Neural crest cell (in vitro differentiated cells): Measurements from ENCODE around the gene ATG4C. TPM values are rescaled to one million over a fixed set of nuclear protein-coding genes. Genes with fewer than 3 reads are reported as not detected.
"Not testable (repeated sequence)": the region's sequence is repeated elsewhere in the genome, so short reads cannot be mapped to it uniquely, and the experiment has no call there.

Experiments
- DNase-seq: peaks from one replicate; pipeline ENCODE4 v3.0.0; 2021; ENCODE audit warnings: low read depth, mixed read lengths, low spot score
- H3K27ac Mint-ChIP-seq: one replicate; pipeline ENCODE4 v1.8.0; 2021; ENCODE audit warnings: mild to moderate bottlenecking, mixed read lengths; ENCODE audit not compliant: unreplicated experiment
- H3K27me3 Mint-ChIP-seq: 2 replicates; pipeline ENCODE4 v1.8.0; 2021; ENCODE audit warnings: low read depth, mild to moderate bottlenecking, mixed read lengths
- H3K36me3 Mint-ChIP-seq: 2 replicates; pipeline ENCODE4 v1.8.0; 2021; ENCODE audit warnings: low read depth, mild to moderate bottlenecking, mixed read lengths
- H3K4me1 Mint-ChIP-seq: 2 replicates; pipeline ENCODE4 v1.8.0; 2021; ENCODE audit warnings: mixed read lengths
- H3K4me3 Mint-ChIP-seq: one replicate; pipeline ENCODE4 v1.8.0; 2021; ENCODE audit warnings: mild to moderate bottlenecking, mixed read lengths
- H3K9me3 Mint-ChIP-seq: 2 replicates; pipeline ENCODE4 v1.8.0; 2021; ENCODE audit warnings: mixed read lengths
- total RNA-seq: library from RNA; stranded (reverse); gene quantifications from 2 replicates; pipeline ENCODE4 v1.2.1, GENCODE V29; 2021
- TF ChIP-seq, protein P1 (sequence below): fragments of 200-600 bp; sonication (generic); conservative IDR thresholded peaks from 2 replicates; pipeline ENCODE4 v1.5.0; 2021; ENCODE audit warnings: antibody characterized with exemption, mild to moderate bottlenecking

The ATG4C gene
- total RNA-seq, 1 donor from 2014 or later: 14.5 TPM

DNA sequence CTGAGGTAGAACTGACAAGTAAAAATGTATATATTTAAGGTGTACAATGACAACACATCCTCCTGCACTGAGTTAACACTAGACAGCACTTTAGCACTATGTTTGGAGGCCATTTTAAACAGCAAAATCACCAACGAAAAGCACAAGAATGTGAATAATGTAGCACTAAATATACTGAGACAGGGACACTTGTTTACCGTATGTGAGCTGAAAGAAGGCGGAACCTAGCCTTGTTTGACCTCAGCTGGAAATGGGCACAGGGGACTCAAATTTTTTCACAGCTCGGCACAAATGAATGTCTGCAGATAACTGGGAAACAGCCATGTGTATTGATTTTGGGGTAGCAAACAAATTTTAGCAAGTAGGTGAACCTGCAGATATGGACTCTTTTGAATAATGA lies 18.0 kb upstream of the ATG4C start:
- Mint-ChIP-seq H3K36me3 (peaks cover 3% of the 10 kb centered on the region), H3K27ac (no peak overlapping the region), H3K9me3 (peaks cover 7% of the 10 kb centered on the region)

GRCh38 chr1:62768551-62768950 lies 15.4 kb upstream of the ATG4C start:
- DNase-seq, H3K9me3 Mint-ChIP-seq, H3K27me3 Mint-ChIP-seq, H3K36me3 Mint-ChIP-seq, H3K4me3 Mint-ChIP-seq, H3K4me1 Mint-ChIP-seq, H3K27ac Mint-ChIP-seq: not testable (repeated sequence)

More for the DNA sequence above, 18.0 kb upstream of the ATG4C start:
- Mint-ChIP-seq H3K4me1 (no peaks in the 10 kb centered on the region), H3K27me3 (no peaks in the 10 kb centered on the region), H3K4me3 (no peak overlapping the region)
- DNase-seq: no peak
- TF ChIP-seq, protein P1, sequence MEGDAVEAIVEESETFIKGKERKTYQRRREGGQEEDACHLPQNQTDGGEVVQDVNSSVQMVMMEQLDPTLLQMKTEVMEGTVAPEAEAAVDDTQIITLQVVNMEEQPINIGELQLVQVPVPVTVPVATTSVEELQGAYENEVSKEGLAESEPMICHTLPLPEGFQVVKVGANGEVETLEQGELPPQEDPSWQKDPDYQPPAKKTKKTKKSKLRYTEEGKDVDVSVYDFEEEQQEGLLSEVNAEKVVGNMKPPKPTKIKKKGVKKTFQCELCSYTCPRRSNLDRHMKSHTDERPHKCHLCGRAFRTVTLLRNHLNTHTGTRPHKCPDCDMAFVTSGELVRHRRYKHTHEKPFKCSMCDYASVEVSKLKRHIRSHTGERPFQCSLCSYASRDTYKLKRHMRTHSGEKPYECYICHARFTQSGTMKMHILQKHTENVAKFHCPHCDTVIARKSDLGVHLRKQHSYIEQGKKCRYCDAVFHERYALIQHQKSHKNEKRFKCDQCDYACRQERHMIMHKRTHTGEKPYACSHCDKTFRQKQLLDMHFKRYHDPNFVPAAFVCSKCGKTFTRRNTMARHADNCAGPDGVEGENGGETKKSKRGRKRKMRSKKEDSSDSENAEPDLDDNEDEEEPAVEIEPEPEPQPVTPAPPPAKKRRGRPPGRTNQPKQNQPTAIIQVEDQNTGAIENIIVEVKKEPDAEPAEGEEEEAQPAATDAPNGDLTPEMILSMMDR: no peak

DNA sequence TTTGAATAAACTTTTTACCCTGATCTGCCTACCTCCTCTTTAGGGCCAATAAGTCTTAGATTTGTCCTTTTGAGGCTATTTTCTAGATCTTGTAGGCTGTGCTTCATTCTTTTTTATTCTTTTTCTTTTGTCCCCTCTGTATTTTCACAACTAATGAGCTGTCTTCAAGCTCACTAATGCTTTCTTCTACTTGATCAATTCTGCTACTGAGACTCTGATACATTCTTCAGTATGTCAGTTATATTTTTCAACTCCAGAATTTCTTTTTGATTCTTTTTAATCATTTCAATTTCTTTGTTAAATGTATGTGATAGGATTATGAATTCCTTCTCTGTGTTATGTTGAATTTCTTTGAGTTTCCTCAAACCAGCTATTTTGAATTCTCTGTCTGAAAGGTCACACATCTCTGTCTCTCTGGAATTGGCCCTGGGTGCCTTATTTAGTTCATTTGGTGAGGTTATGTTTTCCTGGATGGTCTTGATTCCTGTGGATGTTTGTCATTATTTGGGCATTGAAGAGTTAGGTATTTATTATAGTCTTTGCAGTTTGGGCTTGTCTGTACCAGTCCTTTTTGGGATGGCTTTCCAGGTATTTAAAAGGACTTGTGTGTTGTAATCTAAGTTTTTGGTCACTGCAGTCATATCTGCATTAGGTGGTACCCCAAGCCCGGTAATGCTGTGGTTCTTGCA lies 11.2 kb upstream of the ATG4C start:
- peaks cover 9% of the 10 kb centered on the region for H3K27me3 Mint-ChIP-seq
- TF ChIP-seq, protein P1: no peak

GRCh38 chr1:62774006-62774405 lies 9.9 kb upstream of the ATG4C start:
- DNase-seq: no peak
- no peak overlapping the region for H3K4me3 Mint-ChIP-seq
- no peaks in the 10 kb centered on the region for H3K36me3 Mint-ChIP-seq
- TF ChIP-seq, protein P1: no peak
- H3K4me1 Mint-ChIP-seq: no peaks in the 10 kb centered on the region
- peaks cover 7% of the 10 kb centered on the region for H3K9me3 Mint-ChIP-seq
- H3K27me3 Mint-ChIP-seq: peaks cover 12% of the 10 kb centered on the region
- H3K27ac Mint-ChIP-seq: no peak overlapping the region

More for the DNA sequence above, 11.2 kb upstream of the ATG4C start:
- H3K27ac Mint-ChIP-seq: no peak overlapping the region
- no peaks in the 10 kb centered on the region for H3K4me1 Mint-ChIP-seq
- peaks cover 7% of the 10 kb centered on the region for H3K9me3 Mint-ChIP-seq
- no peak for DNase-seq
- no peaks in the 10 kb centered on the region for H3K36me3 Mint-ChIP-seq
- no peak overlapping the region for H3K4me3 Mint-ChIP-seq

DNA sequence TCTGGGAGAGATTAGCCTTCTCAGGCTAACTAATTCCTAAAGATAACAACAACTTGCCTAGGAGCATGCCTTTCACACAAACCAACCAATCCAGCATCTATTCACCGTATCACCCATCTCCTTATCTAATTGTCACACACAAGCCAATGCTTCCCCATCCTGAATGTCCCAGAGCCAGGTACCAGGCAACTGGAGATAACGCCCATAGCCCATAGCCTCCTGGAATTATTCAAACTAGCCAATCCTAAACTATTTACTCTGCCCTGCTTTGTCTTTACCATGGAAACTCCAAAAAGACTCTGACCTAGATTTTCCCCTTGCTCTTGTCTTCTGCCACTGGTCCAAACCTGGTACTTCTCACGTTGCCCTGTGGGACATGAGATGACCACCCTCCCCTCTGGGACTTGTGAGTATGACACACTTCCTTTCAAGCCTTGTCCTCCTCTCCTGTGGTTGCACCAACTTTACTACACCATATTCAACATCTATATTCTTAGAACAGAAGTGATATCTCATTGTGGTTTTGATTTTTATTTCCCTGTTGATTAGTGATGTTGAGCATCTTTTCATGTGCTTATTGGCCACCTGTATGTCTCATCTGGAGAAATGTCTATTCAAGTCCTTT lies 8.8 kb upstream of the ATG4C start:
- H3K27me3 Mint-ChIP-seq: peaks cover 21% of the 10 kb centered on the region
- no peaks in the 10 kb centered on the region for H3K4me1 Mint-ChIP-seq
- no peak for DNase-seq
- no peak overlapping the region for H3K27ac Mint-ChIP-seq
- no peaks in the 10 kb centered on the region for H3K36me3 Mint-ChIP-seq
- TF ChIP-seq, protein P1: no peak
- peaks cover 6% of the 10 kb centered on the region for H3K9me3 Mint-ChIP-seq
- H3K4me3 Mint-ChIP-seq: no peak overlapping the region

DNA sequence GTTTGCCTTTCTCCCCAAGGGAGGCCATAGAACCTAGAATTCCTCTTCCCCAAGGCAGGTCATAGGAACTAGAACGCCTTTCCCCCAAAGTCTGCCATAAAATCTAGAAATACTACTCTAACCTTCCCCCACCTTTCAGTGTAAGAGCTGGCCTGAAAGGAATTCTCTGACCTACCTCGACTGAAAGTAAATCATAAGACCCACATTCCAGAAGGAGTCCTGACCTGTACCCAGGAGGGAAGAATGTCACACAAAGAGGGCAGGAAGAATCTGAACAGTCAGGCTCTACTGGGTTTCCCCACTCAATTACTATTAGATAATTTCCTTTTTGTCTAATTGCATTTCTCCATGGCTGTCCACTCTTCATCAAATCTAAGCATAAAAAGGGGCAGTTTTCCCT lies 5.7 kb upstream of the ATG4C start:
- H3K9me3 Mint-ChIP-seq: no peaks in the 10 kb centered on the region
- TF ChIP-seq, protein P1: no peak
- peaks cover 25% of the 10 kb centered on the region for H3K27me3 Mint-ChIP-seq
- H3K27ac Mint-ChIP-seq: no peak overlapping the region
- H3K36me3 Mint-ChIP-seq: no peaks in the 10 kb centered on the region
- H3K4me1 Mint-ChIP-seq: no peaks in the 10 kb centered on the region
- no peak overlapping the region for H3K4me3 Mint-ChIP-seq
- DNase-seq: no peak
